Measurements from ENCODE around the gene PHKA2.

PHKA2 gene

DNA sequence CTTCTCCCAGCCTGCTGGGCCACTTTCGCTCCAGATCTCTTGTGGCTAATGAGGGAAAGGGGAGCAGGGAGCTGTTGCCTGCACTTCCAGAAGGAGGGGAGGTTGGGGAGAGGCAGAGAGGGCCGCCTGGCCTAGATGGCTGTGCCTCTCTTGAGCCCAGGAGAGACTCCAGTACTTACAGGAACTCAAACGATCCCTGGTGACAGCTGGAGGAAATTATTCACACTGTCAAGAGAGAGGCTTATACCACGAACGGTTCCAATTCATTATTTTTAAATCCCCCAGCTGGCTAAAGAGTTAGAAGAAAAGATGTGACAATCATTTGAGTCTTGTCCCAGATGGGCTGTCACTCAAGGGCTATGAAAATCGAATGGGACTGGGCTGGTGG lies 96.1 kb downstream of the PHKA2 start:
- Histone ChIP-seq H3K27ac (ENCODE audit: low read length) (no peak overlapping the region), H3K36me3 (ENCODE audit: control insufficient read depth in 1 of 2, insufficient read depth in 2 of 2, low read length in 2 of 2) (no peaks in the 10 kb centered on the region), H3K27me3 (ENCODE audit: low read depth, low read length) (no peaks in the 10 kb centered on the region), H3K4me3 (ENCODE audit: low read depth in 1 of 2, low read length in 2 of 2) (no peak overlapping the region), H3K9me3 (ENCODE audit: control insufficient read depth in 1 of 2, low read length in 2 of 2) (no peaks in the 10 kb centered on the region), H3K4me1 (ENCODE audit: control insufficient read depth in 1 of 2, insufficient read depth in 2 of 2, low read length in 2 of 2) (peaks cover 0 to 10% of the 10 kb centered on the region in 2 donors)

DNA sequence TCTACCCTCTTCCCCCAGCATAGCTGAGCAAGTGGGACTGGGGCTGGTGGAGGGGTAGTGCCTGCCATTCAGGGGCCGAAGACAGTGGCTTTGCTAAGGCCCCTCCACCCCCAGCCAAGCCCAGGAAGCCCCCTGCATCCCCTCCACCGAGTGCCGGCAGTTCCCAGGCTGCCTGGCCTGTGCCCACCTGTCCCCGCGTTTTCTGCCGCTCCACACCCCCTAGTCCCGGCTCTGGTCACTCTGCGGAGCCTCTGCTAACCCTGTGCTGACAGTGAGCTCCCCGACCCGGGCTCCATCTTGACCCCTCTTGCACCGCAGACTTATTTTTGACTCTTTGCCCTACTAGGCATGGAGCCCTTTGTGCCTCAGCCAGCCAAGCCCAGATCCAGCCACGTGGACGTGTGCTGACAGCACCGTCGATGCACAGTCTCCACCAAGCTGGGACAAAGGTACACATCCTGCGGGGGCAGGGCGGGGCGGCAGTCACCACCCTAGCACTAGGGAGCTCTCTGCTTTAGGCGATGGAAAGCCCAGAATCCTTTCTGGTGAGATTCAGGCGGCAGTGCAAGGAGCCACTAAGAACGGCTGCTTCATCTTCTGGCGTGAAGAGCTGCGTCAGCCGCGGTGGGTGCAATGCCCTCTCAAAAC lies 96.6 kb downstream of the PHKA2 start:
- peaks cover 0 to 10% of the 10 kb centered on the region in 2 donors for H3K4me1 ChIP-seq (ENCODE audit: control insufficient read depth in 1 of 2, insufficient read depth in 2 of 2, low read length in 2 of 2)
- no peaks in the 10 kb centered on the region for H3K27me3 ChIP-seq (ENCODE audit: low read depth, low read length)

DNA sequence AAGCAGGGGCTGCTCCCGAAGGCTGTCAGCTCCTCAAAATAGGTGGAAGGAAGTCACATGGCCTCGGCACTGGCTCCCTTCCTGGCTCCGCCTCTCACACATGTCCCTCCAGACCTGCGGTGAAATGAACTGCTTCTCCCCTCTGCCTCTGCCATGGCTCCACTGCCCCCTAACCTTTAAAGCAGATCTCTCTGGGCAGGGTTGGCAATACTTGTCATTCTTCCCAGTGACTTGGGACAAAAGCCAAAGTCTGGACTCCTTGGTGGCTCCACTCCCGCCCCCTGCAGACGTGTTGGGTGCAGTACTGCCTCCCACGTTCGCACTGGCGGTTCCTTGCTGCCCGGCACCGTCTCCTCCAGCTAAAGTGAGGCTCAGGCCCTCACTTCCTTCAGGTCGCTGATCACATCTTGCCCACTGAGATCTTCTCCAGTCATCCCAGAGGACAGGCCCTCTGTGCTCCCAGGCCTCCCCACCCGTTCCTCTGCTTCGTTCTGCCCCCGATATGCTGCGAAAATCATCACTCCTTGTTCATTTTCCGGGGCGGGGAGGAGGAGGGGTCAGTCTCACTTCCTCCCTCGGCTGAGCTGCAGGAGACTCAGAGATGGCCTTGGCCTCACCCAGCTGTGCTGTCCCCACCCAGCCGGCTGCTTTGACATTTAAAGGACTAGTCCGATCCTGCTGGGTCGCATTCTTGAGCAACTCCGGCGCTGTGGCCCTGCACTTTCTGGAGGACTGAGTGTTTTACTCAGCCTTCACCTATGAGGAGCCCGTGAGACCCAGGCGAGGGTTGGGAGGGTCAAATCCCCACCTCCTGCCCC lies 97.4 kb downstream of the PHKA2 start:
- peak overlapping the region; percentile 41 to 59 for H3K4me3 ChIP-seq (ENCODE audit: low read depth in 1 of 2, low read length in 2 of 2)
- H3K4me1 ChIP-seq (ENCODE audit: control insufficient read depth in 1 of 2, insufficient read depth in 2 of 2, low read length in 2 of 2) = peaks cover 0 to 10% of the 10 kb centered on the region in 2 donors
- H3K36me3 ChIP-seq (ENCODE audit: control insufficient read depth in 1 of 2, insufficient read depth in 2 of 2, low read length in 2 of 2) = no peaks in the 10 kb centered on the region
- H3K27ac ChIP-seq (ENCODE audit: low read length) = peak overlapping the region; percentile 54
- no peaks in the 10 kb centered on the region for H3K27me3 ChIP-seq (ENCODE audit: low read depth, low read length)
- H3K9me3 ChIP-seq (ENCODE audit: control insufficient read depth in 1 of 2, low read length in 2 of 2) = no peaks in the 10 kb centered on the region

More for the DNA sequence above, 96.6 kb downstream of the PHKA2 start:
- Histone ChIP-seq H3K4me3 (ENCODE audit: low read depth in 1 of 2, low read length in 2 of 2) (peak overlapping the region; percentile 41 to 59), H3K9me3 (ENCODE audit: control insufficient read depth in 1 of 2, low read length in 2 of 2) (no peaks in the 10 kb centered on the region), H3K36me3 (ENCODE audit: control insufficient read depth in 1 of 2, insufficient read depth in 2 of 2, low read length in 2 of 2) (no peaks in the 10 kb centered on the region), H3K27ac (ENCODE audit: low read length) (no peak overlapping the region)

DNA sequence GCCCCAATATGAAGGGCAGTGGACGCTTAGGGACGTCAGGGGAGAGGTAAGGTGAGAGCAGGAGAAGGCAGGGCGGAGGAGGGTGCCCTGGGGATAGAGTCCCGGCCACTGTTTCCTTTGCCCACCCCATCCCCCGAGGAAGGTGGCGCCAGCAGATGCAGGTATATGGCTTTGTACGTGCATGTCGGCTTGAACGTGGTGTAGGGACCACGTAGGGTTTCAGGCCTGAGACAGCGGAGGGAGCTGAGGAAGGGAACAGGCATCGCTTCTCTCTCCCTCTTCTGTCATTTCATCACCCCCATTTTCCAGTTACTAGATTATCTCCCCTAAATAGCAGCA lies 97.9 kb downstream of the PHKA2 start:
- H3K27me3 ChIP-seq (ENCODE audit: low read depth, low read length) = no peaks in the 10 kb centered on the region

DNA sequence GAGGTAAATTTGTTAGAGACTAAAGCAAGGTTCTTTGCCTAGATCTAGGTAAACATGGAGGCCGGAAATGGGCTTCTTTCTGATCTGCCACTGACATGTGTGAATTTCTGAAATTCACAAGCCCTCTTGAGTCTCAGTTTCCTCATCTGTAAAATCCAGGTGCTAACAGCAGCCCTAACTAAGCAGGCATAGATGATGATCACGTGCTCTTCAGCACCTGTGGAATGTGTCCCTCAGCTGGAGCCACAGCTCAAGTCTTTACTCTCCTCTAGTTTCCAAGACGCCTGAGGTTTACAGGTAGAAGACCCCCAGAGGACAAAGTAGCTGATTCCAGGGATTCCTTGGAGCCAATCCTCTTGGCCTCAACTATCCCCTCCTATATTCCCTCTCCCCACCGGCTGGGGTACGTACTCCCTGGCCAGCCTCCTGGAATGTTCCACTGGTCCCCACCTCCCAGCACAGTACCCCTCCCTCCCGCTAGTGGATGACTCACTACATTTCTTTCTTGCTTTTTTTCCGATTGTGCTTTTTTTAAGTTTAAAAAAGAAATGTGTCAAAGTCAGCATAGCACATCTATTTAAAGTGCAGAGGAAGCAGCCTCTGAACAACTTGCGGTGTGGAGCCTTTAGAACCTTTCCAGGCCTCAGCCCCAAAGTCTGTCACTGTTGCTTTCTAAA lies 98.4 kb downstream of the PHKA2 start:
- Histone ChIP-seq H3K27me3 (ENCODE audit: low read depth, low read length) (no peaks in the 10 kb centered on the region), H3K36me3 (ENCODE audit: control insufficient read depth in 1 of 2, insufficient read depth in 2 of 2, low read length in 2 of 2) (no peaks in the 10 kb centered on the region), H3K27ac (ENCODE audit: low read length) (peak overlapping the region; percentile 54), H3K4me1 (ENCODE audit: control insufficient read depth in 1 of 2, insufficient read depth in 2 of 2, low read length in 2 of 2) (peaks cover 0 to 10% of the 10 kb centered on the region in 2 donors), H3K4me3 (ENCODE audit: low read depth in 1 of 2, low read length in 2 of 2) (peak overlapping the region; percentile 41 to 59), H3K9me3 (ENCODE audit: control insufficient read depth in 1 of 2, low read length in 2 of 2) (no peaks in the 10 kb centered on the region)

More for the DNA sequence above, 97.9 kb downstream of the PHKA2 start:
- peak overlapping the region; percentile 41 to 59 for H3K4me3 ChIP-seq (ENCODE audit: low read depth in 1 of 2, low read length in 2 of 2)
- no peaks in the 10 kb centered on the region for H3K9me3 ChIP-seq (ENCODE audit: control insufficient read depth in 1 of 2, low read length in 2 of 2)
- peaks cover 0 to 10% of the 10 kb centered on the region in 2 donors for H3K4me1 ChIP-seq (ENCODE audit: control insufficient read depth in 1 of 2, insufficient read depth in 2 of 2, low read length in 2 of 2)
- peak overlapping the region; percentile 54 for H3K27ac ChIP-seq (ENCODE audit: low read length)
- no peaks in the 10 kb centered on the region for H3K36me3 ChIP-seq (ENCODE audit: control insufficient read depth in 1 of 2, insufficient read depth in 2 of 2, low read length in 2 of 2)

DNA sequence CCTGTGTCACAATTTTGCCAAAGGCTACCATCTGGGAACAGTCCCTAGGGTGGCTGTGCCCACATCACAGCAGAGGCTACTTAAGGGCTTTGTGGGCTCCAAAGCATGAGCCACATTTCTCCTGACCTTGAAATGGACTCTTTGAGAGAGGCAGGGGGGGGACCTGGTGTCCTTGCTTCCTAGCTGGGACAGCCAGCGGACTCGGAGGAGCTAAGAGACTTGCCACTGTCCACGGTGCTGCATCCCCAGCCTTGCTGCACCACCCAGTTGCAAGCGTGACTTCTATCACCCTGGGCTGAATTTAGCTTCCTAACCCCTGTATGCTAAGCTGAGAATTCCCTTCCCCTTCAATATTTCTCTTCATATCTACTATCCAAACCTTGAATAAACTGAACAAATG lies 99.0 kb downstream of the PHKA2 start:
- Histone ChIP-seq H3K27ac (ENCODE audit: low read length) (no peak overlapping the region), H3K9me3 (ENCODE audit: control insufficient read depth in 1 of 2, low read length in 2 of 2) (no peaks in the 10 kb centered on the region), H3K4me1 (ENCODE audit: control insufficient read depth in 1 of 2, insufficient read depth in 2 of 2, low read length in 2 of 2) (peaks cover 0 to 10% of the 10 kb centered on the region in 2 donors), H3K27me3 (ENCODE audit: low read depth, low read length) (no peaks in the 10 kb centered on the region), H3K36me3 (ENCODE audit: control insufficient read depth in 1 of 2, insufficient read depth in 2 of 2, low read length in 2 of 2) (no peaks in the 10 kb centered on the region), H3K4me3 (ENCODE audit: low read depth in 1 of 2, low read length in 2 of 2) (no peak overlapping the region)

DNA sequence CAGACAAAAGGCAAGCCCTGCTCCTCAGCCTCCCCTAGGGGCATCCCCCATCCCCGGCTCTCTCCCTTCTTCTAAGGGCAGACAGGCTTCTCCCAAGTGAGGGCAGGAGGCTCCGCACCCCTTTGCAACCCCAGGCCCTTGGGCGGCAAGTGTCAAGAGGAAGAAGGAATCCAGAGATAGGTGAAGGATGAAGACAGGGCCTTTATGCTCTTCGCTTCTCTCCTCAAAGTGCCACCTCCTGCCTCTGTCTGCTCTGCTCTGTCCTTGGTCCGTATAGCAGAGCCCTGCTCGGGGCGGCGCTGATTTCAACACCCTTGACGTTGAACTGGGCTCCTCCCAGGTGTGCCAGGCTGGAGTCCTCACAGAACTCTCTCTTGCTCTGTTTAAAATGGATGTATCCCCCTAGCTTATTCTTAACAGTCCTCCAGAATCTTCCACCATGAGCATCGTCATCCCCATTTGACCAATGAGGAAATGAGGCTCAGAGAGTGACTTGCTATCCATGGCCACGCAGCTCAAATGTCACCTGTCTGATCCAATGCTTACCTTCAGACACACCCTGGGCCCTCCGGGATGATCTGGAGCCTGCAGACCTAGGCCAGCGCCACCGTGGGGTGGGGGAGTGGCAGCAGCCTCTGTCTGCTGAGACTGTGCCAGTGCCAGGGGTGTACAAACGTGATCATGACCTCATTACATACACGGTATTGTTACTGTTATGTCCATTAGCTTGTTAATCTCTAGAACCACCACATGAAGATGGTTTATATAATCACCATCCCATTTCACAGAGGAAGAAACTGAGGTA lies 99.8 kb downstream of the PHKA2 start:
- H3K27me3 ChIP-seq (ENCODE audit: low read depth, low read length) = no peaks in the 10 kb centered on the region
- no peak overlapping the region for H3K4me3 ChIP-seq (ENCODE audit: low read depth in 1 of 2, low read length in 2 of 2)
- no peak overlapping the region for H3K27ac ChIP-seq (ENCODE audit: low read length)
- peaks cover 0 to 10% of the 10 kb centered on the region in 2 donors for H3K4me1 ChIP-seq (ENCODE audit: control insufficient read depth in 1 of 2, insufficient read depth in 2 of 2, low read length in 2 of 2)
- H3K36me3 ChIP-seq (ENCODE audit: control insufficient read depth in 1 of 2, insufficient read depth in 2 of 2, low read length in 2 of 2) = no peaks in the 10 kb centered on the region
- H3K9me3 ChIP-seq (ENCODE audit: control insufficient read depth in 1 of 2, low read length in 2 of 2) = no peaks in the 10 kb centered on the region

DNA sequence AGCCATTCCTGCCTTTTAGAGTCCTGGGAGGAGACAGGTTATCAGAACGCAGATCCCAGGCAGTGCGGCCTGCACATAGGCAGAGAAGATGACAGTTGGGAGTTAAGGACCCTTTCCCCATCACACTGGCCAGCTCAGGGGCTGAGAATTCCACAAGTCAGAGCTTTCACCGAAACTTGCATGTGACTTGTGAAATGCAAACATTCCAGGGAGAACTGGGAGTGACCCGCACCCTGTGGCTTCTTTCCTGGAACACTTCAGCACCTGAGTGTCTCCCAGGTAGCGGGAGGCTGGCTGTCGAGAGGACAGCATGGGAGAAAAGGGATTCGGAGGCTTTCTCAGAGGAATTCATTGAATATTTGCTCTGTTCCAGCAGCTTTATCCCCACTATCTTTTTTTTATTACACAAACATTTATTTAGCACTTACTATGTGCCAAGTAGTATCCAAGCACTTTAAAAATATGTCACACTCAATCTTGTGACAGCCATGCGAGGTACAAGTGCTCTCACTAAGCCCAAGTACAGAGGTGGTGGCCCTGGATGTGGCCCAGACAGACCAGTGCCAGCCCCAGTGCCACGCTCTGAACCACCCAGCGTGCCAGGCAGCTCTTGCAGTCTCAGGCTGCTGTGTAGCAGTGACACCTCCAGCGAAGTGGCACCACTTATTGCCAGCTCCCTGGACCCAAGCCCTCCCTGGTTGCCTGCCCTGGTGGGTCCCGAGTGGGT lies 100.5 kb downstream of the PHKA2 start:
- Histone ChIP-seq H3K4me3 (ENCODE audit: low read depth in 1 of 2, low read length in 2 of 2) (no peak overlapping the region), H3K36me3 (ENCODE audit: control insufficient read depth in 1 of 2, insufficient read depth in 2 of 2, low read length in 2 of 2) (no peaks in the 10 kb centered on the region), H3K4me1 (ENCODE audit: control insufficient read depth in 1 of 2, insufficient read depth in 2 of 2, low read length in 2 of 2) (peaks cover 0 to 10% of the 10 kb centered on the region in 2 donors), H3K27ac (ENCODE audit: low read length) (no peak overlapping the region), H3K27me3 (ENCODE audit: low read depth, low read length) (no peaks in the 10 kb centered on the region), H3K9me3 (ENCODE audit: control insufficient read depth in 1 of 2, low read length in 2 of 2) (no peaks in the 10 kb centered on the region)

DNA sequence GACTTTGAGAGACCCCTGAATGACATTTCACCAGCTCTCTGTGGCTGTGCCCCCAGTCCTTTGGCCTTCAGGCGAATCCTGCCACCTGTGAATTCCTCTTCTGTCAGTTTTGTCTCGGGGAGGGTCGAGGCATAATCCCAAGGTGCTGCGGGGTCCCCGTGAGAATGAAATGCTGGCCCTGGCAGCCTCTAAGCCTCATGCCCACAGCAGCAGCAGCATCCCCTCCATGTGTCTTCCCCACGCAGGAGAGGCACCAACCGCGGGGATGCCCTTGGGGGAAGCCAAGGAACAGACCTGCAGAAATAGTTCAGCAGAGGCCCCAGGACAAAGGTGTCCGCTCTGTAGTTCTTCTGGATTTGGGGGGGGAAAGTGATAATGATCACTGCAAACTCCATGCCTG lies 104.8 kb downstream of the PHKA2 start:
- Histone ChIP-seq H3K27me3 (ENCODE audit: low read depth, low read length) (no peaks in the 10 kb centered on the region), H3K4me1 (ENCODE audit: control insufficient read depth in 1 of 2, insufficient read depth in 2 of 2, low read length in 2 of 2) (no peaks in the 10 kb centered on the region), H3K4me3 (ENCODE audit: low read depth in 1 of 2, low read length in 2 of 2) (no peak overlapping the region), H3K27ac (ENCODE audit: low read length) (no peak overlapping the region), H3K36me3 (ENCODE audit: control insufficient read depth in 1 of 2, insufficient read depth in 2 of 2, low read length in 2 of 2) (no peaks in the 10 kb centered on the region), H3K9me3 (ENCODE audit: control insufficient read depth in 1 of 2, low read length in 2 of 2) (no peaks in the 10 kb centered on the region)

DNA sequence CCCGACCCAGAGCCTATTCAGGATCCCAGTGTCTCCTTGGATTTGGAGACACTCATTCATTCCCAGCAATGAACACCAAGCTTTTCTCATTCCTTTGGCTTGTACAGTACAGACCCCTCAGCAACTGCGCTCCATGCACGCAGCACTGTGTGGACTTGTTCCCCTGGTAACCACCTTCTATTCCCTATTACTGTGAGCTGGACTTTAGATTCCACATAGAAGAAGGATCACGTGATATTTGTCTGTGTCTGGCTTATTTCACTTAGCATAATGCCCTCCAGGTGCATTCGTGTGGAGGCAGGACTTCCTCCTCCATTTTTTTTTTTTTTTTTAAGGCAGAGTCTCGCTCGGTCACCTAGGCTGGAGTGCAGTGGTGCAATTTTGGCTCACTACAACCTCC lies 106.4 kb downstream of the PHKA2 start:
- Histone ChIP-seq H3K9me3 (ENCODE audit: control insufficient read depth in 1 of 2, low read length in 2 of 2) (no peaks in the 10 kb centered on the region), H3K36me3 (ENCODE audit: control insufficient read depth in 1 of 2, insufficient read depth in 2 of 2, low read length in 2 of 2) (no peaks in the 10 kb centered on the region), H3K4me3 (ENCODE audit: low read depth in 1 of 2, low read length in 2 of 2) (no peak overlapping the region), H3K27me3 (ENCODE audit: low read depth, low read length) (no peaks in the 10 kb centered on the region), H3K27ac (ENCODE audit: low read length) (no peak overlapping the region), H3K4me1 (ENCODE audit: control insufficient read depth in 1 of 2, insufficient read depth in 2 of 2, low read length in 2 of 2) (peaks cover under 1 to 3% of the 10 kb centered on the region in 2 donors)

All from muscle layer of duodenum (tissue), 2 donors.